ENCODE data around the gene NARF.

DNA sequence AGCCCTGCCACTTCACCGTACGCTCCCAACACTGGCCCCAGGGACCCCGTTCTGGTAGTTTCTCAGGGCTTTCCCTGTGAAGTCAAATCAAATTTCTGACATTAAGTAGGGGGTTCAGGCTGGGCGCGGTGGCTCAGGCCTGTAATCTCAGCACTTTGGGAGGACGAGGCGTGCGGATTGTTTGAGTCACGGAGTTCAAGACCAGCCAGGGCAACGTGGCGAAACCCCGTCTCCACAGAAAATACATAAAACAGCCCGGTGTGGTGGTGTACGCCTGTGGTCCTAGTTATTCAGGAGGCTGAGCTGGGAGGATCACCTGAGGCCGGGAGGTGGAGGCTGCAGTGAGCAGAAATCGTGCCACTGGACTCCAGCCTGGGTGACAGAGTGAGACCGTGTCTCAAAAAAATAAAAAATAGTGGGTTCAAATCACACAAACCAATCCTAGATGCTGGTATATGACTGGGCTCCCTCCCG, 8.6 kb upstream of the NARF start:
- TF ChIP-seq CTCF (IDR thresholded peaks at IDR 0.05) (no peak), EP300 (IDR thresholded peaks at IDR 0.05) (no peak), POLR2A (IDR thresholded peaks at IDR 0.05) (no peak)
